HepG2 (cell line): Measurements from ENCODE around the gene INA. TPM values are rescaled to one million over a fixed set of nuclear protein-coding genes. Genes with fewer than 3 reads are reported as not detected.

ENCODE experiments used
- ATAD3A ChIP-seq: sonication (generic); formaldehyde crosslinking; IDR thresholded peaks from 2 replicates; pipeline ENCODE4 v1.4.0; 2020; ENCODE audit warnings: missing genetic modification reagents
- ATM ChIP-seq: fragments of 450-650 bp; IDR thresholded peaks from 2 replicates; pipeline ENCODE4 v1.7.1; 2017; ENCODE audit warnings: mild to moderate bottlenecking, borderline replicate concordance
- BRF2 ChIP-seq: sonication (generic); formaldehyde crosslinking; IDR thresholded peaks from 2 replicates; pipeline ENCODE4 v1.8.1; 2022; ENCODE audit warnings: mild to moderate bottlenecking, missing genetic modification reagents
- CHD2 ChIP-seq: IDR thresholded peaks from 2 replicates; pipeline ENCODE4 v1.6.1; 2011; ENCODE audit warnings: low read depth, low read length, improper control_type of control experiment
- EEA1 ChIP-seq: sonication (generic); formaldehyde crosslinking; IDR thresholded peaks from 2 replicates; pipeline ENCODE4 v1.5.1; 2020; ENCODE audit warnings: mild to moderate bottlenecking, missing genetic modification reagents, borderline replicate concordance
- ERF ChIP-seq: IDR thresholded peaks from 2 replicates; pipeline ENCODE4 v1.6.1; 2018; ENCODE audit warnings: missing biosample characterization, missing genetic modification reagents
- FOSL2 ChIP-seq: sonication (generic); formaldehyde crosslinking; IDR thresholded peaks from 2 replicates; pipeline ENCODE4 v1.4.0; 2020; ENCODE audit warnings: missing genetic modification reagents
- HNF4G ChIP-seq, 2 experiments: sonication (generic) in 1 of 2; formaldehyde crosslinking in 1 of 2; IDR thresholded peaks; 2 replicates each; pipeline versions ENCODE4 v1.4.0 to v1.6.1; 2011 to 2020; ENCODE audit warnings: borderline replicate concordance in 2 of 2, low read depth in 2 of 2, mild to moderate bottlenecking in 2 of 2, low read length in 1 of 2, missing genetic modification reagents in 1 of 2, moderate library complexity in 1 of 2
- HOXA5 ChIP-seq: sonication (generic); formaldehyde crosslinking; IDR thresholded peaks from 2 replicates; pipeline ENCODE4 v1.4.0; 2020; ENCODE audit warnings: missing genetic modification reagents
- KLF11 ChIP-seq: IDR thresholded peaks from 2 replicates; pipeline ENCODE4 v1.6.1; 2016; ENCODE audit warnings: missing compliant biosample characterization
- KLF15 ChIP-seq: sonication (generic); formaldehyde crosslinking; IDR thresholded peaks from 2 replicates; pipeline ENCODE4 v1.8.1; 2023; ENCODE audit warnings: borderline replicate concordance, mild to moderate bottlenecking, inconsistent platforms, missing genetic modification reagents, mixed read lengths
- MAFF ChIP-seq: IDR thresholded peaks from 2 replicates; pipeline ENCODE4 v1.6.1; 2011; ENCODE audit warnings: low read depth, low read length, improper control_type of control experiment
- MIXL1 ChIP-seq: IDR thresholded peaks from 2 replicates; pipeline ENCODE4 v1.6.1; 2016
- MYC ChIP-seq: sonication (generic); formaldehyde crosslinking; IDR thresholded peaks from 2 replicates; pipeline ENCODE4 v1.9.0; 2021; ENCODE audit warnings: missing genetic modification reagents, borderline replicate concordance
- SATB2 ChIP-seq: sonication (generic); formaldehyde crosslinking; IDR thresholded peaks from 2 replicates; pipeline ENCODE4 v1.5.0; 2020; ENCODE audit warnings: missing genetic modification reagents
- TFDP1 ChIP-seq: IDR thresholded peaks from 2 replicates; pipeline ENCODE4 v1.6.1; 2016; ENCODE audit warnings: missing compliant biosample characterization, missing genetic modification reagents, borderline replicate concordance
- ZBTB8A ChIP-seq: sonication (generic); formaldehyde crosslinking; IDR thresholded peaks from 2 replicates; pipeline ENCODE4 v1.4.0; 2020; ENCODE audit warnings: mild to moderate bottlenecking, low read depth, missing genetic modification reagents, borderline replicate concordance
- ZFYVE20 ChIP-seq: sonication (generic); formaldehyde crosslinking; IDR thresholded peaks from 2 replicates; pipeline ENCODE4 v1.8.0; 2023; ENCODE audit warnings: low read depth, mild to moderate bottlenecking, moderate library complexity, missing genetic modification reagents, borderline replicate concordance
- ZKSCAN5 ChIP-seq: sonication (generic); formaldehyde crosslinking; IDR thresholded peaks from 2 replicates; pipeline ENCODE4 v1.5.1; 2020; ENCODE audit warnings: mild to moderate bottlenecking, missing genetic modification reagents
- ZNF224 ChIP-seq: sonication (generic); formaldehyde crosslinking; IDR thresholded peaks from 2 replicates; pipeline ENCODE4 v1.5.0; 2020; ENCODE audit warnings: mild to moderate bottlenecking, missing genetic modification reagents
- ZNF263 ChIP-seq: sonication (generic); formaldehyde crosslinking; IDR thresholded peaks from 2 replicates; pipeline ENCODE4 v1.4.0; 2020; ENCODE audit warnings: missing genetic modification reagents
- ZNF460 ChIP-seq: sonication (generic); formaldehyde crosslinking; IDR thresholded peaks from 2 replicates; pipeline ENCODE4 v1.5.1; 2020; ENCODE audit warnings: missing genetic modification reagents, mild to moderate bottlenecking, borderline replicate concordance
- ZNF7 ChIP-seq: IDR thresholded peaks from 2 replicates; pipeline ENCODE4 v1.6.1; 2016; ENCODE audit warnings: missing biosample characterization, missing genetic modification reagents
- ZNF713 ChIP-seq: sonication (generic); formaldehyde crosslinking; IDR thresholded peaks from 2 replicates; pipeline ENCODE4 v1.4.0; 2020; ENCODE audit warnings: mild to moderate bottlenecking, missing genetic modification reagents
- ZNF724P ChIP-seq: sonication (generic); formaldehyde crosslinking; IDR thresholded peaks from 2 replicates; pipeline ENCODE4 v1.8.0; 2022; ENCODE audit warnings: missing genetic modification reagents, borderline replicate concordance
- ZNF879 ChIP-seq: sonication (generic); formaldehyde crosslinking; IDR thresholded peaks from 2 replicates; pipeline ENCODE4 v1.8.1; 2023; ENCODE audit warnings: missing genetic modification reagents
- ZSCAN20 ChIP-seq: sonication (generic); formaldehyde crosslinking; IDR thresholded peaks from 2 replicates; pipeline ENCODE4 v1.4.0; 2020; ENCODE audit warnings: missing genetic modification reagents, mild to moderate bottlenecking, borderline replicate concordance
- polyA plus RNA-seq, 8 experiments: library from polyadenylated mRNA; depleted of rRNA in 3 of 8; stranded (reverse) in 7 of 8; unstranded in 1 of 8; fragments of >200 nt; fragmentation: Illumina TruSeq in 4 of 8; extraction: Trizol in 4 of 8; gene quantifications; 2 replicates each; pipeline versions ENCODE4 v1.2.1 to v1.2.3, GENCODE V29; 2011 to 2016; ENCODE audit warnings: low read depth in 4 of 8, missing spikeins in 1 of 8, mixed read lengths in 1 of 8; ENCODE audit not compliant: insufficient read depth in 1 of 8
- total RNA-seq, 5 experiments: library from RNA; depleted of rRNA; stranded (reverse); fragments of >200 nt; fragmentation: Illumina TruSeq; extraction: Trizol; gene quantifications; 2 replicates each; pipeline ENCODE4 v1.2.3, GENCODE V29; 2016; ENCODE audit warnings: low read depth in 1 of 5
- TF ChIP-seq, protein P1 (sequence below), 2 experiments: sonication (generic) in 1 of 2; formaldehyde crosslinking in 1 of 2; IDR thresholded peaks; 2 replicates each; pipeline versions ENCODE4 v1.4.0 to v1.6.1; 2018 to 2020; ENCODE audit warnings: missing genetic modification reagents in 2 of 2, borderline replicate concordance in 1 of 2, low read depth in 1 of 2, mild to moderate bottlenecking in 1 of 2, missing biosample characterization in 1 of 2

INA gene
- total and polyA plus RNA-seq, 2 of the 13 experiments (the other 11 are each of a cell fraction or from before 2014, with no cell fraction given), result 0.04 to 0.13 TPM

DNA sequence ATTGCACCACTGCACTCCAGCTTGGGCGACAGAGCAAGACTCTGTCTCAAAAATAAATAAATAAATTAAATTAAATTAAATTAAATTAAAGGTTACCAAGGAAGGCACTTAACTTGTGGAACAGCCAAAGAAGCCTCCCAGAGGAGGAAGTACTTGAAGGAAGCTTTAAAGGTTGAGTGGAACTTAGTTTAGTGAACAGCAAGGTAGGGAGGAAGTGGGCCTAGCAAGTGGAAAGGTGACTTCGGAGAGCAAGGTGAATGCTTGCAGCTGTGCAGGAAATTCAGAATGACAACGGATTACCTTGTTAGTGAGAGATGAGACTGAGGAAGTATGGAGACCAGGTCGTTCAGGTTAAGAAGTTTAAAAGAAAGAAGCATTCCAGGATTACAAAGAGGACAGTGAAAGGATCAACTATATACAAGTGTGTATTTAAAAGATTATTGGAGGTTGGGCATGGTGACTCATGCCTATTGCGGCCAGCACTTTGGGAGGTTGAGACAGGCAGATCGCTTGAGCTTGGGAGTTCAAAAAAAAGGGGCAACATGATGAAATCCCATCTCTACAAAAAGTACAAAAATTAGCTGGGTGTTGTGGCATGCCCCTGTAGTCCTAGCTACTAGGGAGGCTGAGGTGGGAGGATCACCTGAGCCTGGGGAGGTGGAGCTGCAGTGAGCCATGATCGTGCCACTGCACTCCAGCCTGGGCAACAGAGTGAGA, 44.0 kb upstream of the INA start (continued):
- TF ChIP-seq, protein P1, sequence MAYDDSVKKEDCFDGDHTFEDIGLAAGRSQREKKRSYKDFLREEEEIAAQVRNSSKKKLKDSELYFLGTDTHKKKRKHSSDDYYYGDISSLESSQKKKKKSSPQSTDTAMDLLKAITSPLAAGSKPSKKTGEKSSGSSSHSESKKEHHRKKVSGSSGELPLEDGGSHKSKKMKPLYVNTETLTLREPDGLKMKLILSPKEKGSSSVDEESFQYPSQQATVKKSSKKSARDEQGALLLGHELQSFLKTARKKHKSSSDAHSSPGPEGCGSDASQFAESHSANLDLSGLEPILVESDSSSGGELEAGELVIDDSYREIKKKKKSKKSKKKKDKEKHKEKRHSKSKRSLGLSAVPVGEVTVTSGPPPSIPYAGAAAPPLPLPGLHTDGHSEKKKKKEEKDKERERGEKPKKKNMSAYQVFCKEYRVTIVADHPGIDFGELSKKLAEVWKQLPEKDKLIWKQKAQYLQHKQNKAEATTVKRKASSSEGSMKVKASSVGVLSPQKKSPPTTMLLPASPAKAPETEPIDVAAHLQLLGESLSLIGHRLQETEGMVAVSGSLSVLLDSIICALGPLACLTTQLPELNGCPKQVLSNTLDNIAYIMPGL (CRISPR knock-in tag; IDR thresholded peaks at IDR 0.05; ENCODE audit: borderline replicate concordance in 1 of 2, low read depth in 1 of 2), result no peak
- TF ChIP-seq ATAD3A (CRISPR knock-in tag) (no peak), KLF15 (CRISPR knock-in tag) (no peak), BRF2 (CRISPR knock-in tag) (no peak), ZNF224 (no peak), EEA1 (CRISPR knock-in tag) (no peak), ZFYVE20 (CRISPR knock-in tag) (no peak), ZNF263 (CRISPR knock-in tag) (0 out of 2 replicates have a peak, but pooled peaks have one; percentile 54), ZKSCAN5 (CRISPR knock-in tag) (no peak), HNF4G (IDR thresholded peaks at IDR 0.05; ENCODE audit: borderline replicate concordance, low read depth, low read length) (no peak), HNF4G (CRISPR knock-in tag; IDR thresholded peaks at IDR 0.05; ENCODE audit: borderline replicate concordance, low read depth) (no peak), CHD2 (no peak), MAFF (no peak), ERF (no peak), ZSCAN20 (CRISPR knock-in tag) (no peak), ATM (no peak), HOXA5 (CRISPR knock-in tag) (no peak), KLF11 (no peak), MIXL1 (no peak), ZNF879 (no peak), TFDP1 (CRISPR knock-in tag) (no peak), ZNF724P (CRISPR knock-in tag) (no peak), MYC (CRISPR knock-in tag) (no peak), ZNF460 (peak; percentile 49; the same call in 1 of the 2 replicates), SATB2 (CRISPR knock-in tag) (no peak), ZNF7 (no peak), ZBTB8A (CRISPR knock-in tag) (no peak), FOSL2 (CRISPR knock-in tag) (peak; percentile 98), ZNF713 (no peak)
